Neural cell (in vitro differentiated cells): Measurements from ENCODE around the gene CAMKV. TPM values are rescaled to one million over a fixed set of nuclear protein-coding genes. Genes with fewer than 3 reads are reported as not detected.

Source experiments
- H2AFZ ChIP-seq: fragments of 200-600, 300-800 bp; sonication (generic), shearing (Covaris generic); 2 replicates; pipeline ENCODE4 v1.6.0; 2014; ENCODE audit warnings: low read depth, mild to moderate bottlenecking, antibody characterized with exemption, low read length, moderate library complexity
- H3F3A ChIP-seq: fragments of 200-600 bp; shearing (Covaris generic); 2 replicates; pipeline ENCODE4 v1.6.1; 2016; ENCODE audit warnings: mild to moderate bottlenecking, moderate library complexity, mixed read lengths, antibody characterized with exemption, low read length; ENCODE audit not compliant: insufficient read depth, poor library complexity, severe bottlenecking
- H3K27ac ChIP-seq: fragments of 200-600, 300-800 bp; sonication (generic), shearing (Covaris generic); 2 replicates; pipeline ENCODE4 v1.5.1; 2014; ENCODE audit warnings: mild to moderate bottlenecking, low read length, moderate library complexity
- H3K27me3 ChIP-seq: fragments of 300-800, 200-600 bp; sonication (generic), shearing (Covaris generic); 2 replicates; pipeline ENCODE4 v1.6.0; 2014; ENCODE audit warnings: mild to moderate bottlenecking, low read depth, low read length, moderate library complexity; ENCODE audit not compliant: insufficient read depth
- H3K36me3 ChIP-seq: fragments of 300-800, 200-600 bp; sonication (generic), shearing (Covaris generic); 2 replicates; pipeline ENCODE4 v1.5.1; 2014; ENCODE audit warnings: mild to moderate bottlenecking, antibody characterized with exemption, low read length, moderate library complexity; ENCODE audit not compliant: insufficient read depth
- H3K4me2 ChIP-seq: fragments of 300-800, 200-600 bp; sonication (generic), shearing (Covaris generic); 2 replicates; pipeline ENCODE4 v1.6.0; 2014; ENCODE audit warnings: mild to moderate bottlenecking, low read length
- H3K4me3 ChIP-seq: fragments of 300-800, 200-600 bp; sonication (generic), shearing (Covaris generic); 2 replicates; pipeline ENCODE4 v1.5.1; 2014; ENCODE audit warnings: mild to moderate bottlenecking, low read length, moderate library complexity
- H3K79me2 ChIP-seq: fragments of 200-600 bp; shearing (Covaris generic); replicated peaks from 2 replicates; pipeline ENCODE4 v1.6.0; 2014; ENCODE audit warnings: mild to moderate bottlenecking, low read length, moderate library complexity; ENCODE audit not compliant: insufficient read depth
- H3K9ac ChIP-seq: fragments of 300-800, 200-600 bp; sonication (generic), shearing (Covaris generic); 2 replicates; pipeline ENCODE4 v1.6.1; 2016; ENCODE audit warnings: mild to moderate bottlenecking, low read length, mixed read lengths
- H3K9me2 ChIP-seq: fragments of 200-600 bp; shearing (Covaris generic); 2 replicates; pipeline ENCODE4 v1.6.1; 2016; ENCODE audit warnings: mild to moderate bottlenecking, low read length, mixed read lengths; ENCODE audit not compliant: insufficient read depth
- H3K9me3 ChIP-seq: fragments of 200-600, 300-800 bp; sonication (generic), shearing (Covaris generic); 2 replicates; pipeline ENCODE4 v1.6.1; 2016; ENCODE audit warnings: mild to moderate bottlenecking, mixed run types, low read length, moderate library complexity, mixed read lengths
- H4K20me1 ChIP-seq: fragments of 200-600 bp; shearing (Covaris generic); 2 replicates; pipeline ENCODE4 v1.6.1; 2016; ENCODE audit warnings: mild to moderate bottlenecking, mixed run types; ENCODE audit not compliant: insufficient read depth
- CTCF ChIP-seq: fragments of 450-650 bp; IDR thresholded peaks from 2 replicates; pipeline ENCODE4 v1.5.1; 2014; ENCODE audit warnings: antibody characterized with exemption, mild to moderate bottlenecking, moderate library complexity; ENCODE audit not compliant: poor library complexity, severe bottlenecking
- EP300 ChIP-seq: fragments of 450-650 bp; conservative IDR thresholded peaks from 2 replicates; pipeline ENCODE4 v1.6.1; 2014; ENCODE audit warnings: antibody characterized with exemption, mild to moderate bottlenecking, moderate library complexity; ENCODE audit not compliant: poor library complexity, severe bottlenecking
- EZH2 ChIP-seq: fragments of 200-600, 300-800 bp; shearing (Covaris generic), sonication (generic); IDR thresholded peaks from 2 replicates; pipeline ENCODE4 v1.6.1; 2014; ENCODE audit warnings: antibody characterized with exemption, low read length, borderline replicate concordance, mild to moderate bottlenecking; ENCODE audit not compliant: insufficient read depth, poor library complexity, severe bottlenecking
- MXI1 ChIP-seq: fragments of 450-650 bp; conservative IDR thresholded peaks from 2 replicates; pipeline ENCODE4 v1.6.1; 2014; ENCODE audit warnings: antibody characterized with exemption, mild to moderate bottlenecking; ENCODE audit not compliant: poor library complexity, severe bottlenecking
- POLR2AphosphoS5 ChIP-seq: IDR thresholded peaks from 2 replicates; pipeline ENCODE4 v1.6.1; 2012
- RAD21 ChIP-seq: fragments of 450-650 bp; conservative IDR thresholded peaks from 2 replicates; pipeline ENCODE4 v1.6.1; 2014; ENCODE audit warnings: antibody characterized with exemption, mild to moderate bottlenecking, moderate library complexity
- REST ChIP-seq: IDR thresholded peaks from 2 replicates; pipeline ENCODE4 v1.6.1; 2012; ENCODE audit warnings: borderline replicate concordance
- SMC3 ChIP-seq: fragments of 450-650 bp; conservative IDR thresholded peaks from 2 replicates; pipeline ENCODE4 v1.6.1; 2014; ENCODE audit warnings: antibody characterized with exemption, mild to moderate bottlenecking, moderate library complexity; ENCODE audit not compliant: poor library complexity
- TAF1 ChIP-seq: IDR thresholded peaks from 2 replicates; pipeline ENCODE4 v1.6.1; 2012; ENCODE audit warnings: low read depth
- polyA plus RNA-seq: library from polyadenylated mRNA; depleted of rRNA; stranded (reverse); fragments of >200 nt; gene quantifications from 2 replicates; pipeline ENCODE4 v1.2.3, GENCODE V29; 2014

CAMKV gene
- polyA plus RNA-seq, 1 donor from 2014 or later = 293 TPM

GRCh38 chr3:49882166-49882565, 12.5 kb upstream of the CAMKV start:
- no peak overlapping the region for H3K4me3 ChIP-seq
- no peaks in the 10 kb centered on the region for H3K79me2 ChIP-seq
- no peaks in the 10 kb centered on the region for H4K20me1 ChIP-seq
- H3K4me2 ChIP-seq = no peak overlapping the region
- H3K9me3 ChIP-seq = no peaks in the 10 kb centered on the region
- no peak overlapping the region for H2AFZ ChIP-seq
- no peak for TF ChIP-seq RAD21
- TF ChIP-seq CTCF = no peak
- TF ChIP-seq EZH2 = no peak
- TF ChIP-seq SMC3 = no peak
- no peak for TF ChIP-seq POLR2AphosphoS5
- no peak for TF ChIP-seq MXI1
- TF ChIP-seq REST = no peak
- no peak for TF ChIP-seq TAF1
- no peak for TF ChIP-seq EP300
- no peak overlapping the region for H3K27ac ChIP-seq
- no peaks in the 10 kb centered on the region for H3K36me3 ChIP-seq
- H3K9ac ChIP-seq = no peak overlapping the region
- no peaks in the 10 kb centered on the region for H3K27me3 ChIP-seq
- no peaks in the 10 kb centered on the region for H3F3A ChIP-seq
- H3K9me2 ChIP-seq = no peaks in the 10 kb centered on the region

- no peaks in the 10 kb centered on the region for H4K20me1 ChIP-seq
- H3K9ac ChIP-seq = peak overlapping the region; percentile 38
- H3K4me2 ChIP-seq = no peak overlapping the region
- no peaks in the 10 kb centered on the region for H3K27me3 ChIP-seq
- peak overlapping the region; percentile 58 for H3K27ac ChIP-seq
- no peaks in the 10 kb centered on the region for H3K9me2 ChIP-seq
- no peaks in the 10 kb centered on the region for H3K9me3 ChIP-seq
- no peak overlapping the region for H2AFZ ChIP-seq
- no peaks in the 10 kb centered on the region for H3K79me2 ChIP-seq
- H3F3A ChIP-seq = no peaks in the 10 kb centered on the region
- peak overlapping the region; percentile 41 for H3K4me3 ChIP-seq
- H3K36me3 ChIP-seq = no peaks in the 10 kb centered on the region
- peak; percentile 40 for TF ChIP-seq TAF1
- TF ChIP-seq SMC3 = no peak
Observed at GRCh38 chr3:49880581-49881315, 11.0 kb upstream of the CAMKV start.
